HL-60 (cell line): Measurements from ENCODE around the gene RTL10.

Source experiments
- CTCF ChIP-seq: IDR thresholded peaks from one replicate; pipeline ENCODE4 v1.5.1; 2011; ENCODE audit warnings: low read length, control low read depth, inconsistent platforms; ENCODE audit not compliant: insufficient read depth
- POLR2AphosphoS5 ChIP-seq: IDR thresholded peaks from 2 replicates; pipeline ENCODE4 v1.6.1; 2012; ENCODE audit warnings: low read depth
- TF ChIP-seq, protein P1 (sequence below): IDR thresholded peaks from 2 replicates; pipeline ENCODE4 v1.6.1; 2012; ENCODE audit warnings: low read depth; ENCODE audit not compliant: insufficient replicate concordance

DNA sequence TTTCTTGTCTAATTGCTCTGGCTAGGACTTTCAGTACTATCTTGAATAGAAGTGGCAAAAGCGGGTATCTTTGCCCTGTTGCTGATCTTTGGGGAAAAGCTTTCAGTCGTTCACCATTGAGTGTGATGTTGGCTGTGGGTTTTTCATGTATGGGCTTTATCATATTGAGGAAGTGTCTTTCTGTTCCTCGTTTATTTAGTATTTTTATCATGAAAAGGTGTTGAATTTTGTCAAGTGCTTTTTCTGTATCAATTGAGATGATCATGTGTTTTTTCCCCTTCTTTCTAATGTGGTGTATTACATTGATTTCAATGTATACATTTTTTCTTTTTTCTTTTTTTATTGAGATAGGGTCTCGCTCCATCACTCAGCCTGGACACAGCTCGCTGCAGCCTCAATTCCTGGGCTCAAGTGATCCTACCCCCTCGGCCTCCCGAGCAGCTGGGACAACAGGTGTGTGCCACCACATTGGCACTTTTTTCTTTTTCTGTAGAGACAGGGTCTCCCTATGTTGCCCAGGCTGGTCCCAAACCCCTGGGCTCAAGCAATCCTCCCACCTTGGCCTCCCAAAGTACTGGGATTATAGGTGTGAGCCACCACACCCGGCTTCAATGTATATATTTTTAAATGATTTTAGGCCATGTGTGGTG lies 5.3 kb upstream of the RTL10 start:
- TF ChIP-seq POLR2AphosphoS5 (no peak), CTCF (no peak)
- TF ChIP-seq, protein P1, sequence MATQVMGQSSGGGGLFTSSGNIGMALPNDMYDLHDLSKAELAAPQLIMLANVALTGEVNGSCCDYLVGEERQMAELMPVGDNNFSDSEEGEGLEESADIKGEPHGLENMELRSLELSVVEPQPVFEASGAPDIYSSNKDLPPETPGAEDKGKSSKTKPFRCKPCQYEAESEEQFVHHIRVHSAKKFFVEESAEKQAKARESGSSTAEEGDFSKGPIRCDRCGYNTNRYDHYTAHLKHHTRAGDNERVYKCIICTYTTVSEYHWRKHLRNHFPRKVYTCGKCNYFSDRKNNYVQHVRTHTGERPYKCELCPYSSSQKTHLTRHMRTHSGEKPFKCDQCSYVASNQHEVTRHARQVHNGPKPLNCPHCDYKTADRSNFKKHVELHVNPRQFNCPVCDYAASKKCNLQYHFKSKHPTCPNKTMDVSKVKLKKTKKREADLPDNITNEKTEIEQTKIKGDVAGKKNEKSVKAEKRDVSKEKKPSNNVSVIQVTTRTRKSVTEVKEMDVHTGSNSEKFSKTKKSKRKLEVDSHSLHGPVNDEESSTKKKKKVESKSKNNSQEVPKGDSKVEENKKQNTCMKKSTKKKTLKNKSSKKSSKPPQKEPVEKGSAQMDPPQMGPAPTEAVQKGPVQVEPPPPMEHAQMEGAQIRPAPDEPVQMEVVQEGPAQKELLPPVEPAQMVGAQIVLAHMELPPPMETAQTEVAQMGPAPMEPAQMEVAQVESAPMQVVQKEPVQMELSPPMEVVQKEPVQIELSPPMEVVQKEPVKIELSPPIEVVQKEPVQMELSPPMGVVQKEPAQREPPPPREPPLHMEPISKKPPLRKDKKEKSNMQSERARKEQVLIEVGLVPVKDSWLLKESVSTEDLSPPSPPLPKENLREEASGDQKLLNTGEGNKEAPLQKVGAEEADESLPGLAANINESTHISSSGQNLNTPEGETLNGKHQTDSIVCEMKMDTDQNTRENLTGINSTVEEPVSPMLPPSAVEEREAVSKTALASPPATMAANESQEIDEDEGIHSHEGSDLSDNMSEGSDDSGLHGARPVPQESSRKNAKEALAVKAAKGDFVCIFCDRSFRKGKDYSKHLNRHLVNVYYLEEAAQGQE, result no peak
